ENCODE results near the gene KCNV2.
A peak's percentile ranks its signal among the peaks of the same experiment; 100 is the strongest.

The KCNV2 gene

GRCh38 chr9:2727966-2728613, 10.8 kb downstream of the KCNV2 start:
- Mint-ChIP-seq H3K4me1 (peaks cover 8% of the 10 kb centered on the region), H3K27me3 (no peaks in the 10 kb centered on the region), H3K36me3 (peaks cover 6% of the 10 kb centered on the region), H3K27ac (no peak overlapping the region), H3K4me3 (no peak overlapping the region), H3K9me3 (no peaks in the 10 kb centered on the region)
- ATAC-seq: peak; percentile 77

- H3K4me3 Mint-ChIP-seq: no peak overlapping the region
Measured at GRCh38 chr9:2729003-2729402, 11.7 kb downstream of the KCNV2 start.

GRCh38 chr9:2729721-2730120, 12.4 kb downstream of the KCNV2 start:
- Mint-ChIP-seq H3K4me3 (no peak overlapping the region), H3K9me3 (no peaks in the 10 kb centered on the region), H3K27me3 (no peaks in the 10 kb centered on the region), H3K36me3 (peaks cover 13% of the 10 kb centered on the region), H3K27ac (no peak overlapping the region), H3K4me1 (peaks cover 8% of the 10 kb centered on the region)
- no peak for ATAC-seq

More at GRCh38 chr9:2729003-2729402, 11.7 kb downstream of the KCNV2 start:
- no peaks in the 10 kb centered on the region for H3K27me3 Mint-ChIP-seq
- peaks cover 8% of the 10 kb centered on the region for H3K4me1 Mint-ChIP-seq
- H3K36me3 Mint-ChIP-seq: peaks cover 6% of the 10 kb centered on the region
- no peak for ATAC-seq
- no peak overlapping the region for H3K27ac Mint-ChIP-seq
- H3K9me3 Mint-ChIP-seq: no peaks in the 10 kb centered on the region

- no peaks in the 10 kb centered on the region for H3K9me3 Mint-ChIP-seq
- H3K36me3 Mint-ChIP-seq: peaks cover 15% of the 10 kb centered on the region
- H3K4me1 Mint-ChIP-seq: peaks cover 8% of the 10 kb centered on the region
- H3K27me3 Mint-ChIP-seq: no peaks in the 10 kb centered on the region
- no peak overlapping the region for H3K27ac Mint-ChIP-seq
- ATAC-seq: no peak
- H3K4me3 Mint-ChIP-seq: no peak overlapping the region
Measured at GRCh38 chr9:2730971-2731370, 13.7 kb downstream of the KCNV2 start.

- H3K4me3 Mint-ChIP-seq: no peak overlapping the region
Measured at GRCh38 chr9:2732492-2732891, 15.2 kb downstream of the KCNV2 start.

GRCh38 chr9:2740616-2741015, 23.3 kb downstream of the KCNV2 start:
- no peaks in the 10 kb centered on the region for H3K9me3 Mint-ChIP-seq
- H3K4me1 Mint-ChIP-seq: no peaks in the 10 kb centered on the region
- no peak overlapping the region for H3K27ac Mint-ChIP-seq
- no peak overlapping the region for H3K4me3 Mint-ChIP-seq
- H3K36me3 Mint-ChIP-seq: peaks cover 66% of the 10 kb centered on the region
- ATAC-seq: no peak
- no peaks in the 10 kb centered on the region for H3K27me3 Mint-ChIP-seq

More at GRCh38 chr9:2732492-2732891, 15.2 kb downstream of the KCNV2 start:
- peaks cover 19% of the 10 kb centered on the region for H3K36me3 Mint-ChIP-seq
- no peak overlapping the region for H3K27ac Mint-ChIP-seq
- ATAC-seq: no peak
- H3K27me3 Mint-ChIP-seq: no peaks in the 10 kb centered on the region
- H3K9me3 Mint-ChIP-seq: no peaks in the 10 kb centered on the region
- peaks cover 8% of the 10 kb centered on the region for H3K4me1 Mint-ChIP-seq

GRCh38 chr9:2741441-2742158, 24.3 kb downstream of the KCNV2 start:
- Mint-ChIP-seq H3K9me3 (no peaks in the 10 kb centered on the region), H3K4me3 (no peak overlapping the region), H3K4me1 (no peaks in the 10 kb centered on the region), H3K27ac (no peak overlapping the region), H3K27me3 (no peaks in the 10 kb centered on the region), H3K36me3 (peaks cover 75% of the 10 kb centered on the region)
- no peak for ATAC-seq

- Mint-ChIP-seq H3K4me1 (no peaks in the 10 kb centered on the region), H3K9me3 (no peaks in the 10 kb centered on the region), H3K27me3 (no peaks in the 10 kb centered on the region), H3K36me3 (peaks cover 73% of the 10 kb centered on the region), H3K27ac (no peak overlapping the region), H3K4me3 (no peak overlapping the region)
- ATAC-seq: no peak
Measured at GRCh38 chr9:2742214-2742613, 24.9 kb downstream of the KCNV2 start.

- Mint-ChIP-seq H3K9me3 (no peaks in the 10 kb centered on the region), H3K27me3 (no peaks in the 10 kb centered on the region), H3K27ac (no peak overlapping the region), H3K36me3 (peaks cover 68% of the 10 kb centered on the region), H3K4me1 (no peaks in the 10 kb centered on the region), H3K4me3 (no peak overlapping the region)
- ATAC-seq: no peak
Measured at GRCh38 chr9:2743937-2744529, 26.7 kb downstream of the KCNV2 start.

GRCh38 chr9:2745560-2746380, 28.5 kb downstream of the KCNV2 start:
- H3K4me1 Mint-ChIP-seq: no peaks in the 10 kb centered on the region
- H3K9me3 Mint-ChIP-seq: peaks cover 10% of the 10 kb centered on the region
- no peaks in the 10 kb centered on the region for H3K27me3 Mint-ChIP-seq
- no peak overlapping the region for H3K4me3 Mint-ChIP-seq
- no peak overlapping the region for H3K27ac Mint-ChIP-seq
- peaks cover 75% of the 10 kb centered on the region for H3K36me3 Mint-ChIP-seq
- ATAC-seq: no peak

GRCh38 chr9:2749485-2749884, 32.2 kb downstream of the KCNV2 start:
- no peak overlapping the region for H3K4me3 Mint-ChIP-seq
- no peak overlapping the region for H3K27ac Mint-ChIP-seq
- peaks cover 79% of the 10 kb centered on the region for H3K36me3 Mint-ChIP-seq
- ATAC-seq: no peak
- no peaks in the 10 kb centered on the region for H3K4me1 Mint-ChIP-seq
- no peaks in the 10 kb centered on the region for H3K27me3 Mint-ChIP-seq
- H3K9me3 Mint-ChIP-seq: peaks cover 13% of the 10 kb centered on the region

GRCh38 chr9:2755285-2755684, 38.0 kb downstream of the KCNV2 start:
- ATAC-seq: no peak
- Mint-ChIP-seq H3K36me3 (peaks cover 86% of the 10 kb centered on the region), H3K4me3 (no peak overlapping the region), H3K27me3 (no peaks in the 10 kb centered on the region), H3K4me1 (no peaks in the 10 kb centered on the region), H3K27ac (no peak overlapping the region), H3K9me3 (peaks cover 7% of the 10 kb centered on the region)

- H3K9me3 Mint-ChIP-seq: peaks cover 3% of the 10 kb centered on the region
- ATAC-seq: no peak
- no peaks in the 10 kb centered on the region for H3K27me3 Mint-ChIP-seq
- H3K4me1 Mint-ChIP-seq: peaks cover 5% of the 10 kb centered on the region
- H3K27ac Mint-ChIP-seq: no peak overlapping the region
- H3K36me3 Mint-ChIP-seq: peaks cover 91% of the 10 kb centered on the region
- no peak overlapping the region for H3K4me3 Mint-ChIP-seq
Measured at GRCh38 chr9:2758162-2758897, 41.0 kb downstream of the KCNV2 start.

GRCh38 chr9:2758898-2759510, 41.7 kb downstream of the KCNV2 start:
- Mint-ChIP-seq H3K4me3 (no peak overlapping the region), H3K27ac (no peak overlapping the region), H3K4me1 (peaks cover 5% of the 10 kb centered on the region), H3K36me3 (peaks cover 91% of the 10 kb centered on the region), H3K27me3 (no peaks in the 10 kb centered on the region), H3K9me3 (peaks cover 3% of the 10 kb centered on the region)
- no peak for ATAC-seq
